ENCODE measurements around the gene ABHD11. TPM values are rescaled to one million over a fixed set of nuclear protein-coding genes. Genes with fewer than 3 reads are reported as not detected.
"Not testable (repeated sequence)": the region's sequence is repeated elsewhere in the genome, so short reads cannot be mapped to it uniquely, and the experiment has no call there.

Gene ABHD11, protein sequence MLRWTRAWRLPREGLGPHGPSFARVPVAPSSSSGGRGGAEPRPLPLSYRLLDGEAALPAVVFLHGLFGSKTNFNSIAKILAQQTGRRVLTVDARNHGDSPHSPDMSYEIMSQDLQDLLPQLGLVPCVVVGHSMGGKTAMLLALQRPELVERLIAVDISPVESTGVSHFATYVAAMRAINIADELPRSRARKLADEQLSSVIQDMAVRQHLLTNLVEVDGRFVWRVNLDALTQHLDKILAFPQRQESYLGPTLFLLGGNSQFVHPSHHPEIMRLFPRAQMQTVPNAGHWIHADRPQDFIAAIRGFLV
- total RNA-seq (5.8 TPM), polyA plus RNA-seq (22.6 TPM)

DNA sequence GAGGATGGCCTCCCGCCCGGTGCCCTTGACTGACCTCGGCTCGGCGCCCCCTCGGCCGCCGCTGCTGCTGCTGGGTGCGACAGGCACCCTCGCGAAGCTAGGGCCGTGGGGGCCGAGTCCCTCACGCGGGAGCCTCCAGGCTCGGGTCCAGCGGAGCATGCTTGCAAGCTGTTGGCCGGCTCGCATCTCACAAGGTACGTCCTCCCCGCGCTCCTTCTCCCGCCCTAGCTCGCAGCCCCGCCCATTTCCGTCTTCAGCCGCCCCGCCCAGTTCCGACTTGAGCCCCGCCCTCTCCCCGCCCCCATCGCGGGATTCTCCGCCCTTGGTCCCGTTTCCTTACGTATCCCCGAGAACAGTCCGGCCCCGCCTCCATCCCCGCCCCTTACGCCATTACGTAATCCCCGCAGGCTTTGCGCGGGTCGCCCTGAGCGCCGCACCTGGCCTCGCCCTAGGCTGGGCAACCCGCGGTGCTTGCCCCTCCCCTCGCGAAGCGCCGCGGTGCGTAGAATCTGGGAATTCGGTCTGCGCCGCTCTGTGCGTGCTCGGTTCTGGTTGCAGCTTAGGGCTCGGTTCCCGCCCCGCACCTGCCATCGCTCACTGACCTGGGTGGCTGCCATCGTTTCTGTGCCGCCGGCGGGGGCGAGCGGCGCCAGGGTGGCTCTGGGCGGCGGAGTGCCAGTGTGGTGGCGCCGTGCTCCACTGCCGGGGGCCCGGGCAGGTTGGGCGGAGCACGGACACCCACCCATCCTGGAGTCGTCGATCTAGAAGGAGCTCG, at the start of gene ABHD11:
ABHD11 (minus strand) TSS at position 191 of the 775 bp plus-strand sequence; CDS start at position 159, 32 bp downstream.
- Histone ChIP-seq H3K4me1 (ENCODE audit: insufficient read depth) (peaks cover 2% of the 10 kb centered on the region), H3K36me3 (ENCODE audit: insufficient read depth) (no peaks in the 10 kb centered on the region), H3K4me3 (ENCODE audit: low read depth, low read length) (peak within 1 kb of the TSS; percentile 63), H3K27ac (ENCODE audit: low read depth) (peak within 1 kb of the TSS; percentile 90)
- DNase-seq (ENCODE audit: extremely low spot score): peak; percentile 92
- under 1% methylated on average over 84 of the region's 84 CpGs for WGBS

GRCh38 chr7:73787786-73788048, 49.1 kb upstream of the ABHD11 start:
- not testable (repeated sequence) for H3K36me3 ChIP-seq (ENCODE audit: insufficient read depth); H3K4me1 ChIP-seq (ENCODE audit: insufficient read depth); H3K4me3 ChIP-seq (ENCODE audit: low read depth, low read length); DNase-seq (ENCODE audit: extremely low spot score); H3K27ac ChIP-seq (ENCODE audit: low read depth)
- 91% methylated on average over 1 of the region's 1 CpG for WGBS

DNA sequence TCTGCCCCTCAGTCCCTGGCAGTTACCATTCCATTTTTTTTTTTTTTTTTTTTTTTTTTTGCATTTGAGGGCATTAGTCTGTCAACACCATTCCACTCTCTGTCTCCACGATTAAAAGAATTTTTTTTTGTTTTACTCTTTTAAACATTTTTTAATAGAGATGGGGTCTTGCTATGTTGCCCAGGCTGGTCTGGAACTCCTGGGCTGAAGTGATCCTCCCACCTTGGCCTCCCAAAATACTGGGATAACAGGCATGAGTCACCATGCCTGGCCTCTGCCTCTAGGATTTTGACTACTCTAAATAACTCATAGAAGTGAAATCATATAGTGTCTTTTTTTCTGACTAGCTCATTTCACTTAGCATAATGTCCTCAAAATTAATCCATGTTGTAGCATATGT, 48.0 kb upstream of the ABHD11 start:
- no peak overlapping the region for H3K4me3 ChIP-seq (ENCODE audit: low read depth, low read length)
- DNase-seq (ENCODE audit: extremely low spot score): no peak
- no peak overlapping the region for H3K27ac ChIP-seq (ENCODE audit: low read depth)
- no peaks in the 10 kb centered on the region for H3K36me3 ChIP-seq (ENCODE audit: insufficient read depth)
- H3K4me1 ChIP-seq (ENCODE audit: insufficient read depth): no peaks in the 10 kb centered on the region
- 83% methylated on average over 1 of the region's 1 CpG for WGBS

DNA sequence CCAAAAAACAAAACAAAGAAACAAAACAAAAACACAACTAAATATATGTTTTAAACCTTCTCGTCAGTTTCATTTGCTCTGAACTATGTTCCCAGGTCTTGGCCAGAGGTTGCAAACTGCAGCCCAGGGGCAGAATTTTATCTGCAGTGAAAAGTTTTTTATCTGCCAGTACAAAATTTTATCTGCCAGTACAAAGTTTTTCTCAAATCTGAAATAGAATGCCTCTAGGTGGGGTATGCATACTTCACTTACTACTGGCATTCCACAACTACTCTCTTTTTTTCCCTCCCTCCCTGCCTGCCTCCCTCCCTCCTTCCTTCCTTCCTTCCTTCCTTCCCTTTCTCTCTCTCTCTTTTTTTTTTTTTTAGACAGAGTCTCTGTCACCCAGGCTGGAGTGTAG, 40.9 kb upstream of the ABHD11 start:
- 77% methylated on average over 1 of the region's 1 CpG for WGBS
- Histone ChIP-seq H3K36me3 (ENCODE audit: insufficient read depth) (no peaks in the 10 kb centered on the region), H3K4me3 (ENCODE audit: low read depth, low read length) (no peak overlapping the region), H3K4me1 (ENCODE audit: insufficient read depth) (no peaks in the 10 kb centered on the region), H3K27ac (ENCODE audit: low read depth) (no peak overlapping the region)
- DNase-seq (ENCODE audit: extremely low spot score): no peak

DNA sequence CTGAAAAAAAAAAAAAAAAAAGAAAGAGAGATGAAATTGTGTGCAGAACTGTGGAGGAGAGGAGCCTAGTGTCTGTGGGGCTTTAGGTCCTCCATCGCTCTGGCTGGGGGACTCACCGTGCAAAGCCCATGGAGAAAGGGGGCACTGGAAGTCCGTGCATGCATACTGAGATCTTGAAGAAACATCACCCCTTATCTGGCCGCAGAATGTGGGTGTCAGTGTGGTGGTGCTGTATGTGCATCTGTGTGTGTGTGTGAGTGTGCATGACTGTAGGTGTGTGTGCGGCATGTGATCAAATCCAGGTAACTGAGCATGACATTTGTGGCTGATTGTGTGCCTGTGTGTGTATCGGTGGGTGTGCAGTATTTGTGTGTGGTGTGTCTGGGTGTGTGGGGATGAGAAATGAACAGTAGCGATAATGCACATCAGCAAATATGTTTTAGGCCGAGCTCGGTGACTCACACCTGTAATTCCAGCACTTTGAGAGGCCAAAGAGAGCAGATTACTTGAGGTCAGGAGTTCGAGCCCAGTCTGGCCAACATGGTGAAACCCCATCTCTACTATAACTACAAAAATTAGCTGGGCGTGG, 40.3 kb upstream of the ABHD11 start:
- no peak overlapping the region for H3K27ac ChIP-seq (ENCODE audit: low read depth)
- no peaks in the 10 kb centered on the region for H3K4me1 ChIP-seq (ENCODE audit: insufficient read depth)
- 90% methylated on average over 11 of the region's 11 CpGs for WGBS
- no peak for DNase-seq (ENCODE audit: extremely low spot score)
- H3K36me3 ChIP-seq (ENCODE audit: insufficient read depth): no peaks in the 10 kb centered on the region
- no peak overlapping the region for H3K4me3 ChIP-seq (ENCODE audit: low read depth, low read length)

DNA sequence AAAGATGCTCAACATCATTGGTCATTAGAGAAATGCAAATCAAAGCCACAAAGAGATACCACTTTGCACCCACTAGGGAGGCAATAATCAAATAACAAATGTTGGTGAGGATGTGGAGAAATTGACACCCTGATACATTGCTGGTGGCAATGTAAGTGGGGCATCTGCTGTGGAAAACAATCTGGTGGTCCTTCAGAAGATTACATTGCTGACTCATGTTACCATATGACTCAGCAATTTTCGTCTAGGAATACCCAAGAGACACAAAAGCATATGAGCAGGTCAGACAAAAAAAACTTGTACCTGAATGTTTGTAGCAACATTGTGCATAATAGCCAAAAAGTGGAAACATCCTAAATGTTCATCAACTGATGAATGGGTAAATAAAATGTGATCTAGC, 36.3 kb upstream of the ABHD11 start:
- DNase-seq (ENCODE audit: extremely low spot score): no peak
- Histone ChIP-seq H3K4me3 (ENCODE audit: low read depth, low read length) (no peak overlapping the region), H3K36me3 (ENCODE audit: insufficient read depth) (no peaks in the 10 kb centered on the region), H3K4me1 (ENCODE audit: insufficient read depth) (no peaks in the 10 kb centered on the region), H3K27ac (ENCODE audit: low read depth) (no peak overlapping the region)
- 34% methylated on average over 1 of the region's 1 CpG for WGBS

DNA sequence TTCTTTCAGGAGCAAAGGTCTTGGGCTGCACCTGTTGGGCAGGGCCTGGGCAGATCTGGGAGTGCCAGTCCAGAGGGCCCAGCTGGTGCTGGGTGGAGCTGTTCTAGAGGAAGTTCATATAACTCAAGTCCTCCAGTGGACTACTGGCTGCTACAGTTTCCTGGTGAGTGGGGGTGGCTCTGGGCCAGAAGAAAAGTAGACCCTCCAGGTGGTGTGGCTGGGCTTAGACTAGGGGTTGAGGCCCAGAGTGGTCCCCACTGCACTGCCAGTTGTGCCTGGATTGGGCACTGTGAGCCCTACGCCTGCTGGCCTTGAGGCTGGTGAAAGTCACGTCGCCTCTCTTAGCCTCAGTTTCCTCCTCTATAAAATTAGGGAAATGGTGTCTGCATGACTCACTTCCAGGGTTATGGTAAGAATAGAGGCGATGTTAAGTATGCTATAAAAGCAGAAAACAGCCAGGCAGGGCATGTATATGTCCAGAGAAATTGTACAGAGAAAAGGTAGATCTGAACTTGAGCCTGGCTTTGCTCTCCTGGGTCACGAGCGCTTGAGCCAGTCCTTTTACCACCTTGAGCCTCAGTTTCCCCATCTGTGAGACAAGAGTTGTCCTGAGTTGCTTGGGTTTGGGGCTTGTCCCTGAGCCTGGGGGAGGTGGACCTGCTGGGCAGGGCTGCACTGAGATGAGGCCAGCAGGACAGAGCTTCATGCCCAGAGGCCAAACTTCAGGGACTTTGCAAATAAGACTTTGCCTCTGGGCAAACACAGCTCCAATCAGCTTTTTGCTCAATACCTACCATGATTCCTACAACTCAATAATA, 35.3 kb upstream of the ABHD11 start:
- no peak overlapping the region for H3K27ac ChIP-seq (ENCODE audit: low read depth)
- WGBS: 88% methylated on average over 6 of the region's 6 CpGs

DNA sequence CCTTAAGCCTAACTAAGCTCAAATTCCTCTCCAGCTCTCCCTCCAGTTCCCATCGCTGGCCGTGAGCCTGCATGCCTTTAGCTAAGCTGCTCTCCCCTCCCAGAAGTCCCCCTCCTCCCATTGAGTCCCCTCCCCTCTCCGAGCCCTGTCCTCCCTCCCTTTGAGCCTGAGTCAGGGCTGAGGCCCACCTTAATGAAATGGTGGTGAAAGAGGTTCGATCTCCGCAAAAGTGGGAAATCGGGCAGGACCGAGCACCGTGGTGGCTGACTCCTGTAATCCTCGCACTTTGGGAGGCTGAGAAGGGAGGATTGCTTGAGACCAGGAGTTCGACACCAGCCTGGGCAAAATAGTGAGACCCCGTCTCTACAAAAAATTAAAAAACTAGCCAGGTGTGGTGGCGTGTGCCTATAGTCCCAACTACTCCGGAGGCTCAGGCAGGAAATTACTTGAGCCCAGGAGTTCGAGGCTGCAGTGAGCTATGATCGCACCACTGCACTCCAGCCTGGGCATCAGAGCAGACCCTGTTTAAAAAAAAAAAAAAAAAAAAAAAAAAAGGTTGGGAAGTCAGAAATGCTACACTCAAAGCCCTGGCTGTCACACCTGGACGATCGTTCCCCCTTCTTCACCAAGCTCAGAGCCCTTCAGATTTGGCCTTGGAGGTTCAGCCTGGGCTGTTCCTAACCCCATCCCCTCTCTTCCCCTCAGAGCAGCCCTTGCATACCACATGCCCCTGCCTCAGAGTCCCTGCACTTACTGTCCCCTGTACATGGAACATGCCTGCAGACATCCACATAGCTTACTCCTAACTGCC, 32.5 kb upstream of the ABHD11 start:
- H3K27ac ChIP-seq (ENCODE audit: low read depth): no peak overlapping the region
- no peaks in the 10 kb centered on the region for H3K4me1 ChIP-seq (ENCODE audit: insufficient read depth)
- no peak for DNase-seq (ENCODE audit: extremely low spot score)
- no peak overlapping the region for H3K4me3 ChIP-seq (ENCODE audit: low read depth, low read length)
- H3K36me3 ChIP-seq (ENCODE audit: insufficient read depth): no peaks in the 10 kb centered on the region
- WGBS: 62% methylated on average over 17 of the region's 17 CpGs

More for the DNA sequence above, 35.3 kb upstream of the ABHD11 start:
- no peak for DNase-seq (ENCODE audit: extremely low spot score)
- Histone ChIP-seq H3K4me3 (ENCODE audit: low read depth, low read length) (no peak overlapping the region), H3K36me3 (ENCODE audit: insufficient read depth) (no peaks in the 10 kb centered on the region), H3K4me1 (ENCODE audit: insufficient read depth) (no peaks in the 10 kb centered on the region)

DNA sequence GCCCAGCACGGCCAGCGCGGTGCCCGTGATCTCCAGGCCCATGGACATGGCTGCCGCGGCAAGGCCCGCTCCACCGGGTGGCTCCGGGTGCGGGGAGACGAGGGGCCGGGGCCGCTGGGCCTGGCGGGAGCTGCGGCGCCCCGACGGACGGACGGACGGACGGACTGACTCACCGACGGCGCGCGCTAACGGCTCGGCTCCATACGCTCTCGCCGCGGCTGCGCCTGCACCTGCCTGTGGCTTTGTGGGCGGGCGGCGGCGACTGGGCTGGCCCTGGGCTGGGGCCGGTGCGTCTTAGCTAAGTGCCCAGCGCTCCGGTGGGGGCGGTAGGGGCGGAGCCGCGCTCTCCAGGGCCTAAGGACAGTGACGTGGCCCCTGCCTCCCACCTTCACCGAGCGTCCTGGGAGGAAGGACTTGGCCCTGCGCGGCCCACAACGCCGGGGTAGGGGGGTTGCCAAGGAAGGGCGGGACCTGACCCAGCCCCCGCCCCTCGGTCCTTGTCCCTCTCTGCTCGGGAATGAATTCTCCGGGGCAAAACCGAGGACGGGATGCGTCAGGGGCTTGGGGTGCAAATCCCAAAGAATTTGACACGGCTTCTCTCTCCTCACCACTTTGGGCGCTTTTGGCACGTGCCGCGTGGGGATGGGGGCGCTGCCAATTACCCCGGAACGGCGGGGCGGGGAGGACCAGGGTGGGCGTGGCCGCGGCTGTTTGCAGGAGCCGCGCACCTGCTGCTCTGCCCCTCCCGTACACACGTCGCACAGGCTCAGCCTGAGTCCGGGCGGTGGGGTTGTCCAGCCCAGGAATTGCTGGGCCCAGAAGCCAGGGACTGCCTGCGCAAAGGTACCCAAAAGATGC, 31.6 kb upstream of the ABHD11 start, which contains the start of gene CLDN3:
CLDN3 (minus strand) TSS at position 269 of the 858 bp plus-strand sequence; CDS start at position 48, 221 bp downstream.
- peak within 1 kb of the TSS; percentile 30 for H3K4me3 ChIP-seq (ENCODE audit: low read depth, low read length)
- no peak for DNase-seq (ENCODE audit: extremely low spot score)
- no peaks in the 10 kb centered on the region for H3K36me3 ChIP-seq (ENCODE audit: insufficient read depth)
- no peak within 1 kb of the TSS for H3K27ac ChIP-seq (ENCODE audit: low read depth)
- 1% methylated on average over 82 of the region's 82 CpGs for WGBS
- no peaks in the 10 kb centered on the region for H3K4me1 ChIP-seq (ENCODE audit: insufficient read depth)

GRCh38 chr7:73769481-73770001, 30.9 kb upstream of the ABHD11 start:
- WGBS: 20% methylated on average over 49 of the region's 49 CpGs
- no peaks in the 10 kb centered on the region for H3K4me1 ChIP-seq (ENCODE audit: insufficient read depth)
- no peaks in the 10 kb centered on the region for H3K36me3 ChIP-seq (ENCODE audit: insufficient read depth)
- no peak for DNase-seq (ENCODE audit: extremely low spot score)
- no peak overlapping the region for H3K4me3 ChIP-seq (ENCODE audit: low read depth, low read length)
- H3K27ac ChIP-seq (ENCODE audit: low read depth): no peak overlapping the region

DNA sequence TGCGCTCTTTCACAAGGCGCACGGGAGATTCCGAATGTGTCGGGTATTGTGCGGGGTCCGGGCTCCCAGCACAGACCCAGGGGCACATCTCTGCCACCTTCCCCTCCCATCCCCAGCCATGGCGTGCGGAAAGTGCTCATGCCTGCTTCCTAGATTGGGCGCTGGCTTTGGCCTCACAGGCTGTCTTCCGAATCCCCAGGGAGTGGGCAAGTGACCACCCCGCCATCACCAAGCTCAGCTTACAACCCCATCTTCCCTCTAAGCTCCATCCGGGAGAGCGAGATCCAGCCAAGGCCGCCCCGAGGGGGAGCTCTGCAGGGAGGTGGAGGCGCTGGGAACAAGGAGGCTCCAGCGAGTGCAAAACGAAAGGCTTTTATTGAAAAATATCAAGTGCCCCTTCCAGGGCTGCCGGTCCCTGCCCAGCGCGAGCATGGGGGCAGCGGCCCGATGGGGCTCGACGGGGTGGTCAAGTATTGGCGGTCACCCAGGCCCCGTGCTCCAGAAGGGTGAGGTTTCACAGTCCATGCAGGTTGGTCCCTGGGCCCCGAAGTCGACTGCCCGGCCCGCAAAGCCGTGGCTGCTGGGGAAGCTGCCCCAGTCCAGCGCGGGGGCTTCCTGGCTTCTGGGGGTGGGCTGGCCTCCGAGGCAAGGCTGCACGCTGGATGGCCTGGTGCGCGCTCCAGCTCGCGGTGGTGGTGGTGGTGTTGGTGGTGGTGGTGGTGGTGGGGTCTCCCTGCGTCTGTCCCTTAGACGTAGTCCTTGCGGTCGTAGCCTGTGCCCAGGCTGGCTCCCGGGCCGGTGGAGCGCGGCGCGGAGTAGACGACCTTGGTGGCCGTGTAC, 30.3 kb upstream of the ABHD11 start:
- H3K36me3 ChIP-seq (ENCODE audit: insufficient read depth): no peaks in the 10 kb centered on the region
- no peak for DNase-seq (ENCODE audit: extremely low spot score)
- H3K27ac ChIP-seq (ENCODE audit: low read depth): no peak overlapping the region
- H3K4me3 ChIP-seq (ENCODE audit: low read depth, low read length): no peak overlapping the region
- 35% methylated on average over 53 of the region's 53 CpGs for WGBS
- no peaks in the 10 kb centered on the region for H3K4me1 ChIP-seq (ENCODE audit: insufficient read depth)
